ENCODE results near the gene COX20. TPM values are rescaled to one million over a fixed set of nuclear protein-coding genes. Genes with fewer than 3 reads are reported as not detected.

Gene COX20
- polyA plus RNA-seq, 1 of the 3 experiments (the other 2 are of a cell fraction): 24.8 TPM

DNA sequence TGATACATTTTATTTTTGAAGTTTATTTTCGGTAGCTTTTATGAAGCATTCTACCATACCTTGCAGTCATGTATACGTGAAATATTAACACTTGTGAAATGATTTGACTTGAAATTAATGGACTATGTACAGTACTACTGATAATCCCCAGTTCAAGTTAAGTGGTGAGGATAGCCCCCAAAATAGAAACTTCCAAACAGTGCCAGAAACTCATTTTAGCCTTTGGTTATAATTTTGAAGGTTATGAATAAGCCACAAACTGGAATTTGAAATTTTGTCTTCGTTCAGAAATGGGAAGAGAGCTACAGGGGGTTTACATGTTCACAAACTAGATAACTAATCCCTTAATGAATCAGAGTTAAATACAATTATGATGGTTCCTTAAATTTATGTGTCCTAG lies 30.4 kb downstream of the COX20 start:
- CTCF ChIA-PET: interaction anchor here (0.6 to 3.5 kb wide), 3 partner anchors 177 to 1037 kb away, joined by 4 to 28 read pairs (median 8); no protein-coding TSS in a partner anchor
- no peak for DNase-seq
- Histone ChIP-seq H3K9me3 (no peaks in the 10 kb centered on the region), H3K9ac (no peak overlapping the region), H3K4me3 (ENCODE audit: low read depth in 2 of 2, low read length in 1 of 2) (no peak overlapping the region), H3K79me2 (ENCODE audit: insufficient read depth) (peaks cover 33% of the 10 kb centered on the region), H3K27ac (ENCODE audit: low read depth in 2 of 2, low read length in 1 of 2) (peak overlapping the region in 1 of 2 experiments; percentile 100; a peak in 2 of 4 replicates), H3K4me1 (ENCODE audit: control insufficient read depth in 1 of 2, insufficient read depth in 2 of 2, low read depth in 1 of 2, low read length in 1 of 2) (peaks cover 10 to 20% of the 10 kb centered on the region in 2 experiments; a peak in 3 of 4 replicates), H3K36me3 (replicated peaks in 1 of 2; ENCODE audit: control insufficient read depth in 1 of 2, insufficient read depth in 2 of 2, low read length in 1 of 2) (peaks cover 13 to 17% of the 10 kb centered on the region in 2 experiments), H2AFZ (ENCODE audit: low read depth) (no peak overlapping the region), H3K4me2 (no peak overlapping the region), H3K27me3 (ENCODE audit: insufficient read depth) (no peaks in the 10 kb centered on the region), H3F3A (replicated peaks; ENCODE audit: insufficient read depth) (peaks cover 26% of the 10 kb centered on the region), H3K9me2 (no peaks in the 10 kb centered on the region), H4K20me1 (ENCODE audit: insufficient read depth) (peaks cover 20% of the 10 kb centered on the region)
- POLR2A ChIA-PET: interaction anchor here (1.1 to 5.2 kb wide), 2 partner anchors 11 to 105 kb away, joined by 3 to 47 read pairs; a partner anchor contains a TSS
- WGBS (ENCODE audit: low lambda C conversion rate): 73% methylated on average over 3 of the region's 3 CpGs
- no peak for TF ChIP-seq RCOR1 (IDR thresholded peaks at IDR 0.05; ENCODE audit: low read length)
- no peak for TF ChIP-seq TEAD4 (IDR thresholded peaks at IDR 0.05; ENCODE audit: borderline replicate concordance, insufficient read depth)
- TF ChIP-seq, protein P1, sequence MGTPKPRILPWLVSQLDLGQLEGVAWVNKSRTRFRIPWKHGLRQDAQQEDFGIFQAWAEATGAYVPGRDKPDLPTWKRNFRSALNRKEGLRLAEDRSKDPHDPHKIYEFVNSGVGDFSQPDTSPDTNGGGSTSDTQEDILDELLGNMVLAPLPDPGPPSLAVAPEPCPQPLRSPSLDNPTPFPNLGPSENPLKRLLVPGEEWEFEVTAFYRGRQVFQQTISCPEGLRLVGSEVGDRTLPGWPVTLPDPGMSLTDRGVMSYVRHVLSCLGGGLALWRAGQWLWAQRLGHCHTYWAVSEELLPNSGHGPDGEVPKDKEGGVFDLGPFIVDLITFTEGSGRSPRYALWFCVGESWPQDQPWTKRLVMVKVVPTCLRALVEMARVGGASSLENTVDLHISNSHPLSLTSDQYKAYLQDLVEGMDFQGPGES (IDR thresholded peaks at IDR 0.05; ENCODE audit: low read depth, low read length): no peak
- TF ChIP-seq TCF12 (IDR thresholded peaks at IDR 0.05): no peak
- TF ChIP-seq JUND (IDR thresholded peaks at IDR 0.05): no peak
- TF ChIP-seq, protein P2, sequence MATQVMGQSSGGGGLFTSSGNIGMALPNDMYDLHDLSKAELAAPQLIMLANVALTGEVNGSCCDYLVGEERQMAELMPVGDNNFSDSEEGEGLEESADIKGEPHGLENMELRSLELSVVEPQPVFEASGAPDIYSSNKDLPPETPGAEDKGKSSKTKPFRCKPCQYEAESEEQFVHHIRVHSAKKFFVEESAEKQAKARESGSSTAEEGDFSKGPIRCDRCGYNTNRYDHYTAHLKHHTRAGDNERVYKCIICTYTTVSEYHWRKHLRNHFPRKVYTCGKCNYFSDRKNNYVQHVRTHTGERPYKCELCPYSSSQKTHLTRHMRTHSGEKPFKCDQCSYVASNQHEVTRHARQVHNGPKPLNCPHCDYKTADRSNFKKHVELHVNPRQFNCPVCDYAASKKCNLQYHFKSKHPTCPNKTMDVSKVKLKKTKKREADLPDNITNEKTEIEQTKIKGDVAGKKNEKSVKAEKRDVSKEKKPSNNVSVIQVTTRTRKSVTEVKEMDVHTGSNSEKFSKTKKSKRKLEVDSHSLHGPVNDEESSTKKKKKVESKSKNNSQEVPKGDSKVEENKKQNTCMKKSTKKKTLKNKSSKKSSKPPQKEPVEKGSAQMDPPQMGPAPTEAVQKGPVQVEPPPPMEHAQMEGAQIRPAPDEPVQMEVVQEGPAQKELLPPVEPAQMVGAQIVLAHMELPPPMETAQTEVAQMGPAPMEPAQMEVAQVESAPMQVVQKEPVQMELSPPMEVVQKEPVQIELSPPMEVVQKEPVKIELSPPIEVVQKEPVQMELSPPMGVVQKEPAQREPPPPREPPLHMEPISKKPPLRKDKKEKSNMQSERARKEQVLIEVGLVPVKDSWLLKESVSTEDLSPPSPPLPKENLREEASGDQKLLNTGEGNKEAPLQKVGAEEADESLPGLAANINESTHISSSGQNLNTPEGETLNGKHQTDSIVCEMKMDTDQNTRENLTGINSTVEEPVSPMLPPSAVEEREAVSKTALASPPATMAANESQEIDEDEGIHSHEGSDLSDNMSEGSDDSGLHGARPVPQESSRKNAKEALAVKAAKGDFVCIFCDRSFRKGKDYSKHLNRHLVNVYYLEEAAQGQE (IDR thresholded peaks at IDR 0.05; ENCODE audit: low read depth, low read length): no peak
- TF ChIP-seq, protein P3, sequence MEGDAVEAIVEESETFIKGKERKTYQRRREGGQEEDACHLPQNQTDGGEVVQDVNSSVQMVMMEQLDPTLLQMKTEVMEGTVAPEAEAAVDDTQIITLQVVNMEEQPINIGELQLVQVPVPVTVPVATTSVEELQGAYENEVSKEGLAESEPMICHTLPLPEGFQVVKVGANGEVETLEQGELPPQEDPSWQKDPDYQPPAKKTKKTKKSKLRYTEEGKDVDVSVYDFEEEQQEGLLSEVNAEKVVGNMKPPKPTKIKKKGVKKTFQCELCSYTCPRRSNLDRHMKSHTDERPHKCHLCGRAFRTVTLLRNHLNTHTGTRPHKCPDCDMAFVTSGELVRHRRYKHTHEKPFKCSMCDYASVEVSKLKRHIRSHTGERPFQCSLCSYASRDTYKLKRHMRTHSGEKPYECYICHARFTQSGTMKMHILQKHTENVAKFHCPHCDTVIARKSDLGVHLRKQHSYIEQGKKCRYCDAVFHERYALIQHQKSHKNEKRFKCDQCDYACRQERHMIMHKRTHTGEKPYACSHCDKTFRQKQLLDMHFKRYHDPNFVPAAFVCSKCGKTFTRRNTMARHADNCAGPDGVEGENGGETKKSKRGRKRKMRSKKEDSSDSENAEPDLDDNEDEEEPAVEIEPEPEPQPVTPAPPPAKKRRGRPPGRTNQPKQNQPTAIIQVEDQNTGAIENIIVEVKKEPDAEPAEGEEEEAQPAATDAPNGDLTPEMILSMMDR (IDR thresholded peaks at IDR 0.05): no peak
- TF ChIP-seq POLR2AphosphoS5 (IDR thresholded peaks at IDR 0.05; ENCODE audit: low read depth, low read length): no peak
- TF ChIP-seq MXI1 (IDR thresholded peaks at IDR 0.05; ENCODE audit: low read depth, low read length): no peak
- TF ChIP-seq FOSL2 (IDR thresholded peaks at IDR 0.05; ENCODE audit: borderline replicate concordance, low read depth): no peak
- TF ChIP-seq, protein P4, sequence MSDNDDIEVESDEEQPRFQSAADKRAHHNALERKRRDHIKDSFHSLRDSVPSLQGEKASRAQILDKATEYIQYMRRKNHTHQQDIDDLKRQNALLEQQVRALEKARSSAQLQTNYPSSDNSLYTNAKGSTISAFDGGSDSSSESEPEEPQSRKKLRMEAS (IDR thresholded peaks at IDR 0.05; ENCODE audit: low read depth): no peak
- TF ChIP-seq RFX5 (IDR thresholded peaks at IDR 0.05; ENCODE audit: low read length): no peak
- TF ChIP-seq YY1 (IDR thresholded peaks at IDR 0.05; ENCODE audit: low read depth): no peak
- TF ChIP-seq RXRA (IDR thresholded peaks at IDR 0.05; ENCODE audit: borderline replicate concordance, low read depth): no peak
- TF ChIP-seq NRF1 (IDR thresholded peaks at IDR 0.05; ENCODE audit: low read depth, low read length): no peak
- no peak for TF ChIP-seq CHD2 (IDR thresholded peaks at IDR 0.05; ENCODE audit: low read length, partially characterized antibody)
- TF ChIP-seq SMC3 (IDR thresholded peaks at IDR 0.05; ENCODE audit: low read depth, low read length): no peak
- no peak for TF ChIP-seq GABPA (IDR thresholded peaks at IDR 0.05; ENCODE audit: low read depth)
- no peak for TF ChIP-seq FOXJ3 (CRISPR knock-in tag; IDR thresholded peaks at IDR 0.05)
